GM10248 (cell line): ENCODE results near the gene NACAD.

Source experiments
- CTCF ChIA-PET: fragments of 300-600 bp; sonication (Branson Sonifier 250); formaldehyde crosslinking; extraction: SDS; loops from one replicate; lab custom pipeline; 2021; ENCODE audit warnings: antibody characterized with exemption; lab: Yijun Ruan, JAX
- POLR2A ChIA-PET: fragments of 350-650 bp; sonication (Branson Sonifier 250); formaldehyde crosslinking; extraction: SDS; loops from one replicate; lab custom pipeline; 2020; ENCODE audit warnings: antibody characterized with exemption; lab: Yijun Ruan, JAX
- DNase-seq: peaks from one replicate; pipeline ENCODE4 v3.0.0; 2012; ENCODE audit errors: extremely low spot score
- CTCF ChIP-seq: IDR thresholded peaks from 2 replicates; pipeline ENCODE4 v1.5.1; 2012; ENCODE audit warnings: mild to moderate bottlenecking, low read depth; ENCODE audit errors: extremely low read depth, missing control alignments, control extremely low read depth

The NACAD gene

GRCh38 chr7:45101748-45102147 is 13.0 kb upstream of the NACAD start:
- CTCF ChIA-PET, result no interaction called here
- no peak for DNase-seq
- TF ChIP-seq CTCF, result no peak
- POLR2A ChIA-PET, result no interaction called here

DNA sequence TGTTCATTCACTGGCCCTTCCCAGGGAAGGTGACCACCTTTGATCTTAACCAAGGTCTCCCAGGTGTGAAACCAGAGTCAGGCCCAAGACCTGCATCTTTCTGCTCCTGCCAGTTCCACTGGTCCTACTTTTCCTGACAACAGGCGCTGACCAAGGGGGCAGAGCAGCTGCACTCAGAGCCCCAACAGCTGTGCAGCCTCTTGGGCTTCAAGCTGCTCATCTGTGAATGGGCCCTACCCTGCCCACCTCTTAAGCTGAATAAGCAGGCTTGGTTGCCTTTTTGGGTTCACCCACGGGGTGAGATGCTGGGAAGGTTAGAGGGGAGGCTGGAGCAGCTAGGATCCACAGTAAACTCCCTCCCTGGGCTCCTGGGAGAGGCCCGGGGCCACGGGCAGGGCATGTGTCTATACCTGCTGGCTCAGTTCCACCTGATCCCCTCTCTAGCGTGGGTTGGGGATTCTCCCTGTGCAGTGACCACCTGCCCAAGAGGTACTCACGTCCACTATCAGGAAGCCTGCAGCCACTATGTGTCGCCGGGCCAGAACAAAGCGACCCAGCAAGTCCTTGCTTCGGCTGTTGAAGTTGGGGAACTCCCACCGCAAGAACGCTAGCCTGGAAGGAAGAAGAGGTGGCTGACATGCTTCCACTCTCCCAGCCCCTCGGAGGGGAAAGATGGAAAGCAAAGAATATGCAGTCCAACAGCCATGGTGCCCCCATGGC is 12.2 kb upstream of the NACAD start:
- no peak for TF ChIP-seq CTCF
- CTCF ChIA-PET, result interaction anchor here (1.2 kb wide), 1 partner anchor 14 kb away, joined by 3 read pairs; no protein-coding TSS in a partner anchor
- POLR2A ChIA-PET, result no interaction called here
- DNase-seq, result no peak

- no peak for DNase-seq
- ChIA-PET POLR2A (no interaction called here), CTCF (interaction anchor here (0.9 to 1.2 kb wide), 2 partner anchors 13 to 23 kb away, joined by 3 read pairs; no protein-coding TSS in a partner anchor)
- no peak for TF ChIP-seq CTCF
These were observed 11.4 kb upstream of the NACAD start for GRCh38 chr7:45099891-45100760.

- POLR2A ChIA-PET, result no interaction called here
- CTCF ChIA-PET, result interaction anchor here (0.9 kb wide), 1 partner anchor 22 kb away, joined by 3 read pairs; no protein-coding TSS in a partner anchor
- no peak for DNase-seq
- TF ChIP-seq CTCF, result no peak
These were observed 10.4 kb upstream of the NACAD start for GRCh38 chr7:45098983-45099839.

- DNase-seq, result no peak
- TF ChIP-seq CTCF, result no peak
- ChIA-PET POLR2A (no interaction called here), CTCF (no interaction called here)
These were observed 4.1 kb upstream of the NACAD start for GRCh38 chr7:45092931-45093235.
